ENCODE measurements around the gene MAGEC3. TPM values are rescaled to one million over a fixed set of nuclear protein-coding genes. Genes with fewer than 3 reads are reported as not detected.

Gene MAGEC3, protein sequence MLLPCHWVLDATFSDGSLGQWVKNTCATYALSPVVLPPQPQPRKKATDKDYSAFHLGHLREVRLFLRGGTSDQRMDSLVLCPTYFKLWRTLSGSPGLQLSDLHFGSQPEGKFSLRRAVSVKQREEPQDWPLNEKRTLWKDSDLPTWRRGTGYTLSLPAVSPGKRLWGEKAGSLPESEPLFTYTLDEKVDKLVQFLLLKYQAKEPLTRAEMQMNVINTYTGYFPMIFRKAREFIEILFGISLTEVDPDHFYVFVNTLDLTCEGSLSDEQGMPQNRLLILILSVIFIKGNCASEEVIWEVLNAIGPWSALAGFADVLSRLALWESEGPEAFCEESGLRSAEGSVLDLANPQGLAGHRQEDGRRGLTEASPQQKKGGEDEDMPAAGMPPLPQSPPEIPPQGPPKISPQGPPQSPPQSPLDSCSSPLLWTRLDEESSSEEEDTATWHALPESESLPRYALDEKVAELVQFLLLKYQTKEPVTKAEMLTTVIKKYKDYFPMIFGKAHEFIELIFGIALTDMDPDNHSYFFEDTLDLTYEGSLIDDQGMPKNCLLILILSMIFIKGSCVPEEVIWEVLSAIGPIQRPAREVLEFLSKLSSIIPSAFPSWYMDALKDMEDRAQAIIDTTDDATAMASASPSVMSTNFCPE
- not detected in 2 replicates for total RNA-seq (2011; cell fraction: chromatin; rRNA removed; ENCODE audit: low replicate concordance)
- total RNA-seq (2011; cell fraction: nucleolus; rRNA removed) = not detected in 2 replicates
- total RNA-seq (2011; cell fraction: nucleoplasm; rRNA removed) = not detected in 2 replicates
- total RNA-seq (2014; rRNA removed) (not detected in 2 replicates), total RNA-seq (2014; rRNA removed; fragmentation: Illumina TruSeq; extraction: Trizol) (0.11 TPM in 1 of 2 replicates, not detected in the other), total RNA-seq (2015; rRNA removed; fragmentation: Illumina TruSeq; extraction: Trizol) (0.23 TPM in 1 of 2 replicates, not detected in the other), total RNA-seq (2021) (not detected in 2 replicates), polyA plus RNA-seq (2011; rRNA removed) (not detected in 2 replicates), polyA plus RNA-seq (2014; fragmentation: Illumina TruSeq; extraction: Trizol) (not detected in 2 replicates), polyA plus RNA-seq (2014; fragmentation: Nextera tagmentation; extraction: Ambion mirVana) (under 1 TPM in 1 of 2 experiments, not detected in 1; 0.17 TPM), polyA plus RNA-seq (2014; rRNA removed) (0.07 and 0.28 TPM in 2 replicates), polyA minus RNA-seq (2011; rRNA and poly(A)+ RNA removed) (not detected in 2 replicates), Bru-seq, nascent RNA (percentile 8 among the genes with signal in this experiment), BruChase-seq, experiment 1, labeled RNA remaining after a 2-hour chase (percentile 7 among the genes with signal in this experiment), BruChase-seq, experiment 2, labeled RNA remaining after a 6-hour chase (percentile 9 among the genes with signal in this experiment)
- polyA plus RNA-seq (2011; cell fraction: cytosol; rRNA removed) = 0.07 and 0.09 TPM in 2 replicates
- polyA plus RNA-seq (2011; cell fraction: nucleus; rRNA removed) = 0.28 TPM in 1 of 2 replicates, not detected in the other
- polyA plus RNA-seq (2012) = 0.04 and 0.22 TPM in 2 replicates
- not detected in 2 replicates for polyA minus RNA-seq (2011; cell fraction: cytosol; rRNA and poly(A)+ RNA removed)
- not detected in 2 replicates for polyA minus RNA-seq (2011; cell fraction: nucleus; rRNA and poly(A)+ RNA removed)
- long read RNA-seq, experiment 1 = 0 reads
- long read RNA-seq, experiment 2 = 0 reads
- long read RNA-seq, experiment 3 = 0 reads

DNA sequence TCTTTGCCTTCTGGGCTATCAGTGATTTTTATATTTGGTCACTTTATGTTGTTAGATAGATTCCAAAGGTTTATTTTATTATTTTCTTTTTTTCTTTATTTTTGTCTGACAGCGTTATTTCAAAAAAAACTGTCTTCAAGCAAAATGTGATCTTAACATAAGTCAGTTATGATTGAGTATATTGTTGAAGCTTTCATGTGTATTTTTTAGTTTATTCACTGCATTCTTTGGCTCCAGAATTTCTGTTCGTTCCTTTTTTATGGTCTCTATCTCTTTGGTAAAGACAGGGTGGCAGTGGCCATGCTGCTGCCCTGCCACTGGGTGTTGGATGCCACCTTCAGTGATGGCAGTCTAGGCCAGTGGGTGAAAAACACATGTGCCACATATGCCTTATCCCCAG, at the start of gene MAGEC3:
MAGEC3 (plus strand) TSS at position 301 of the 400 bp plus-strand sequence; CDS start at position 301, 0 bp downstream.
- Histone ChIP-seq H3K4me1 (replicated peaks in 1 of 2; ENCODE audit: control insufficient read depth in 2 of 2, insufficient read depth in 2 of 2, low read length in 2 of 2) (no peaks in the 10 kb centered on the region), H2AFZ (ENCODE audit: low read depth, low read length) (no peak within 1 kb of the TSS), H3K9me3 (replicated peaks; ENCODE audit: control insufficient read depth, insufficient read depth, low read depth, low read length) (no peaks in the 10 kb centered on the region), H3K79me2 (ENCODE audit: control insufficient read depth, insufficient read depth, low read length) (no peaks in the 10 kb centered on the region), H4K20me1 (replicated peaks; ENCODE audit: control insufficient read depth, insufficient read depth, low read length) (no peaks in the 10 kb centered on the region), H3K27ac (ENCODE audit: extremely low read depth, low read depth, low read length) (no peak within 1 kb of the TSS), H3K27me3 (ENCODE audit: control insufficient read depth in 2 of 2, insufficient read depth in 2 of 2, low read length in 2 of 2) (no peaks in the 10 kb centered on the region), H3K9ac (ENCODE audit: insufficient read depth in 1 of 2, low read depth in 2 of 2, low read length in 2 of 2) (no peak within 1 kb of the TSS), H3K9me1 (ENCODE audit: control insufficient read depth, insufficient read depth, low read length) (no peaks in the 10 kb centered on the region), H3K36me3 (ENCODE audit: control insufficient read depth, insufficient read depth, low read length) (no peaks in the 10 kb centered on the region), H3K4me2 (ENCODE audit: insufficient read depth, low read length) (no peak within 1 kb of the TSS), H3K4me3 (no peak within 1 kb of the TSS)
- TF ChIP-seq, protein P1, sequence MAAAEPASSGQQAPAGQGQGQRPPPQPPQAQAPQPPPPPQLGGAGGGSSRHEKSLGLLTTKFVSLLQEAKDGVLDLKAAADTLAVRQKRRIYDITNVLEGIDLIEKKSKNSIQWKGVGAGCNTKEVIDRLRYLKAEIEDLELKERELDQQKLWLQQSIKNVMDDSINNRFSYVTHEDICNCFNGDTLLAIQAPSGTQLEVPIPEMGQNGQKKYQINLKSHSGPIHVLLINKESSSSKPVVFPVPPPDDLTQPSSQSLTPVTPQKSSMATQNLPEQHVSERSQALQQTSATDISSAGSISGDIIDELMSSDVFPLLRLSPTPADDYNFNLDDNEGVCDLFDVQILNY (CRISPR knock-in tag; IDR thresholded peaks at IDR 0.05) = no peak
- no peak for TF ChIP-seq SNIP1 (IDR thresholded peaks at IDR 0.05; ENCODE audit: low read depth)
- no peak for FAIRE-seq
- ChIA-PET POLR2A (no interaction called here), CTCF (ENCODE audit: low intra/inter-chr PET ratio) (no interaction called here)
- intact Hi-C loops (cut with micrococcal nuclease) = no loop called here
- ATAC-seq = no peak
- no TSS peak for BruUV-seq (replicated peaks)
- 0% methylated on average over 2 of the region's 2 CpGs for WGBS (ENCODE audit: insufficient coverage, low coverage, missing lambda C conversion rate)
- in situ Hi-C loops (cut with MboI) = no loop called here
- no peak for DNase-seq (ENCODE audit: extremely low read depth in 1 of 4, low spot score in 3 of 4)

Measured in K562 (cell line).